Right lobe of liver (tissue), 4 donors: ENCODE measurements around the gene UNC79.

Source experiments
- CTCF ChIP-seq, 4 donors: fragments of 200-600 bp in 3 of 4; fragments of 450-650 bp in 1 of 4; IDR thresholded peaks; one replicate each; pipeline versions ENCODE4 v1.5.1 to v1.8.0; 2016 to 2022; ENCODE audit warnings: antibody characterized with exemption in 4 of 4, mild to moderate bottlenecking in 2 of 4
- POLR2A ChIP-seq: fragments of 450-650 bp; IDR thresholded peaks from one replicate; pipeline ENCODE4 v1.6.1; 2017; ENCODE audit warnings: antibody characterized with exemption, mild to moderate bottlenecking
- donor health status: DM: no; HTN: no; CAD: no.
- donor health status: DM: no; HTN: no; CAD: no.
- donor health status: DM: no; HTN: yes; CAD: no.

GRCh38 chr14:93676416-93676958, 245.7 kb downstream of the UNC79 start:
- TF ChIP-seq POLR2A (no peak), CTCF (IDR thresholded peaks at IDR 0.05) (no peak)
